Liver (tissue), 9 donors: ENCODE measurements around the gene PDE4D. TPM values are rescaled to one million over a fixed set of nuclear protein-coding genes. Genes with fewer than 3 reads are reported as not detected.

Experiments
- DNase-seq: peaks from one replicate; pipeline ENCODE4 v3.0.0-alpha.2; 2017; ENCODE audit warnings: low spot score
- H3K27ac ChIP-seq, 2 donors: one replicate each; pipeline ENCODE4 v1.7.0; 2013; ENCODE audit warnings: inconsistent platforms in 2 of 2, low read length in 2 of 2, control low read depth in 1 of 2, low read depth in 1 of 2, mild to moderate bottlenecking in 1 of 2
- H3K27me3 ChIP-seq, 4 donors: one replicate each; pipeline versions ENCODE4 v1.6.1 to v1.7.0; 2013; ENCODE audit warnings: low read length in 3 of 4, inconsistent platforms in 1 of 4, mild to moderate bottlenecking in 1 of 4, moderate library complexity in 1 of 4; ENCODE audit not compliant: control insufficient read depth in 4 of 4, insufficient read depth in 4 of 4
- H3K36me3 ChIP-seq, 4 donors: one replicate each; pipeline versions ENCODE4 v1.6.1 to v1.7.0; 2013; ENCODE audit warnings: low read length in 3 of 4, mild to moderate bottlenecking in 3 of 4, low read depth in 1 of 4, moderate library complexity in 1 of 4; ENCODE audit not compliant: control insufficient read depth in 4 of 4, insufficient read depth in 3 of 4
- H3K4me1 ChIP-seq, 4 donors: one replicate each; pipeline versions ENCODE4 v1.6.1 to v1.7.0; 2013; ENCODE audit warnings: low read length in 3 of 4, mild to moderate bottlenecking in 3 of 4, moderate library complexity in 1 of 4; ENCODE audit not compliant: control insufficient read depth in 4 of 4, insufficient read depth in 4 of 4
- H3K4me3 ChIP-seq, 3 donors: one replicate each; pipeline versions ENCODE4 v1.6.1 to v1.7.0; 2013; ENCODE audit warnings: low read length in 3 of 3, control low read depth in 1 of 3, low read depth in 1 of 3, mild to moderate bottlenecking in 1 of 3
- H3K9ac ChIP-seq, 2 donors: one replicate each; pipeline ENCODE4 v1.7.0; 2013; ENCODE audit warnings: low read length in 2 of 2, mild to moderate bottlenecking in 2 of 2, moderate library complexity in 2 of 2, control low read depth in 1 of 2, low read depth in 1 of 2
- H3K9me3 ChIP-seq, 4 donors: one replicate each; pipeline versions ENCODE4 v1.6.1 to v1.7.0; 2013; ENCODE audit warnings: low read length in 3 of 4; ENCODE audit not compliant: control insufficient read depth in 4 of 4
- EGR1 ChIP-seq, 2 donors: IDR thresholded peaks; 2 replicates each; pipeline ENCODE4 v1.6.1; 2016 to 2018; ENCODE audit warnings: antibody characterized with exemption in 2 of 2, low read depth in 2 of 2
- FOXA1 ChIP-seq: IDR thresholded peaks from 2 replicates; pipeline ENCODE4 v1.6.1; 2016; ENCODE audit warnings: antibody characterized with exemption
- FOXA2 ChIP-seq: IDR thresholded peaks from 2 replicates; pipeline ENCODE4 v1.6.1; 2016; ENCODE audit warnings: antibody characterized with exemption
- GABPA ChIP-seq, 2 donors: IDR thresholded peaks in 1 of 2; conservative IDR thresholded peaks in 1 of 2; 2 replicates each; pipeline ENCODE4 v1.6.1; 2016; ENCODE audit warnings: antibody characterized with exemption in 2 of 2, mild to moderate bottlenecking in 1 of 2, moderate library complexity in 1 of 2
- HNF4A ChIP-seq, 2 donors: conservative IDR thresholded peaks; 2 replicates each; pipeline ENCODE4 v1.6.1; 2016; ENCODE audit warnings: antibody characterized with exemption in 2 of 2, mild to moderate bottlenecking in 2 of 2
- HNF4G ChIP-seq: IDR thresholded peaks from 2 replicates; pipeline ENCODE4 v1.6.1; 2016; ENCODE audit warnings: antibody characterized with exemption
- JUND ChIP-seq, 2 donors: IDR thresholded peaks; 2 replicates each; pipeline ENCODE4 v1.6.1; 2016; ENCODE audit warnings: antibody characterized with exemption in 2 of 2
- NR2F2 ChIP-seq: IDR thresholded peaks from 2 replicates; pipeline ENCODE4 v1.6.1; 2016; ENCODE audit warnings: antibody characterized with exemption
- RAD21 ChIP-seq, 2 donors: IDR thresholded peaks; 2 replicates each; pipeline ENCODE4 v1.6.1; 2016; ENCODE audit warnings: antibody characterized with exemption in 2 of 2, mild to moderate bottlenecking in 2 of 2
- RXRA ChIP-seq, 2 donors: IDR thresholded peaks; 2 replicates each; pipeline ENCODE4 v1.6.1; 2017 to 2018; ENCODE audit warnings: antibody characterized with exemption in 2 of 2, mild to moderate bottlenecking in 1 of 2
- SP1 ChIP-seq: IDR thresholded peaks from 2 replicates; pipeline ENCODE4 v1.6.1; 2018; ENCODE audit warnings: antibody characterized with exemption, mild to moderate bottlenecking
- TAF1 ChIP-seq: conservative IDR thresholded peaks from 2 replicates; pipeline ENCODE4 v1.6.1; 2016; ENCODE audit warnings: antibody characterized with exemption, mild to moderate bottlenecking
- YY1 ChIP-seq: IDR thresholded peaks from 2 replicates; pipeline ENCODE4 v1.6.1; 2016; ENCODE audit warnings: antibody characterized with exemption, mild to moderate bottlenecking
- WGBS: extraction: QIAGEN DNeasy Blood & Tissue Kit; methylation state at CpG from one replicate; pipeline ENCODE4 v1.1.7; 2013; 5-methylcytosine and 5-hydroxymethylcytosine counted together
- polyA plus RNA-seq, 2 donors: library from polyadenylated mRNA; stranded (reverse) in 1 of 2; unstranded in 1 of 2; fragments of 200-250 nt in 1 of 2; fragments of >200 nt in 1 of 2; fragmentation: Nextera tagmentation in 1 of 2; extraction: Ambion mirVana in 1 of 2; gene quantifications; one replicate each; pipeline versions ENCODE4 v1.2.1 to v1.2.3, GENCODE V29; 2013 to 2015
- total RNA-seq, 2 donors: library from RNA; depleted of rRNA; stranded (reverse); fragments of >200 nt; gene quantifications; one replicate each; pipeline ENCODE4 v1.2.3, GENCODE V29; 2014
- TF ChIP-seq, protein P1 (sequence below): IDR thresholded peaks from 2 replicates; pipeline ENCODE4 v1.6.1; 2016; ENCODE audit warnings: antibody characterized with exemption, mild to moderate bottlenecking
- TF ChIP-seq, protein P2 (sequence below): IDR thresholded peaks from 2 replicates; pipeline ENCODE4 v1.6.1; 2016; ENCODE audit warnings: antibody characterized with exemption
- TF ChIP-seq, protein P3 (sequence below): fragments of 150-350 bp; IDR thresholded peaks from 2 replicates; pipeline ENCODE4 v1.5.1; 2017; ENCODE audit warnings: improper control_type of control experiment, low read depth, low read length; ENCODE audit not compliant: missing input control
- TF ChIP-seq, protein P4 (sequence below): IDR thresholded peaks from 2 replicates; pipeline ENCODE4 v1.6.1; 2016; ENCODE audit warnings: antibody characterized with exemption
- TF ChIP-seq, protein P5 (sequence below): IDR thresholded peaks from 2 replicates; pipeline ENCODE4 v1.6.1; 2016; ENCODE audit warnings: antibody characterized with exemption
- donor health status: healthy.
- donor health status: healthy.
- donor health status: healthy.
- donor health status: healthy.
- donor health status: healthy.

Gene PDE4D
- total and polyA plus RNA-seq, 4 donors = 0.67 to 11.9 (median 6.5) TPM

DNA sequence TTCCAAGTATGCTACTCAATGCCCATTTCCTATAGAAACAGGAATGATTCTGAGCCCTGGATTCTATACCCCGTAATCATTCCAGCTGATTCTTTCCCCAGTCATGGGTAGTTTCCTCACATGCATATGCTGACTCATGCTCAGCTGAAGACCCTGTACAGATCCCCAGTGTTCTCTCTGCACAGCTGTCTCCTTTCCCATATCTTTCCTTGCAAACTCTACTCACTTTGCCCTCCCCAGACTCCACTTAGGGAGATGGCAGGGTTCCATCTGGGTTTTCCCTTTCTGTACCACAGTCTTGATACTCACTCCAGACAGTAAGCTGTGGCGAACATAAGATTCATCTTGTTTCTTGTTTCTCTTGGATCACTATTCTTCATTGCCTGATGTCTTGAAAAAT lies 953.1 kb downstream of the PDE4D start (continued):
- TF ChIP-seq, protein P1, sequence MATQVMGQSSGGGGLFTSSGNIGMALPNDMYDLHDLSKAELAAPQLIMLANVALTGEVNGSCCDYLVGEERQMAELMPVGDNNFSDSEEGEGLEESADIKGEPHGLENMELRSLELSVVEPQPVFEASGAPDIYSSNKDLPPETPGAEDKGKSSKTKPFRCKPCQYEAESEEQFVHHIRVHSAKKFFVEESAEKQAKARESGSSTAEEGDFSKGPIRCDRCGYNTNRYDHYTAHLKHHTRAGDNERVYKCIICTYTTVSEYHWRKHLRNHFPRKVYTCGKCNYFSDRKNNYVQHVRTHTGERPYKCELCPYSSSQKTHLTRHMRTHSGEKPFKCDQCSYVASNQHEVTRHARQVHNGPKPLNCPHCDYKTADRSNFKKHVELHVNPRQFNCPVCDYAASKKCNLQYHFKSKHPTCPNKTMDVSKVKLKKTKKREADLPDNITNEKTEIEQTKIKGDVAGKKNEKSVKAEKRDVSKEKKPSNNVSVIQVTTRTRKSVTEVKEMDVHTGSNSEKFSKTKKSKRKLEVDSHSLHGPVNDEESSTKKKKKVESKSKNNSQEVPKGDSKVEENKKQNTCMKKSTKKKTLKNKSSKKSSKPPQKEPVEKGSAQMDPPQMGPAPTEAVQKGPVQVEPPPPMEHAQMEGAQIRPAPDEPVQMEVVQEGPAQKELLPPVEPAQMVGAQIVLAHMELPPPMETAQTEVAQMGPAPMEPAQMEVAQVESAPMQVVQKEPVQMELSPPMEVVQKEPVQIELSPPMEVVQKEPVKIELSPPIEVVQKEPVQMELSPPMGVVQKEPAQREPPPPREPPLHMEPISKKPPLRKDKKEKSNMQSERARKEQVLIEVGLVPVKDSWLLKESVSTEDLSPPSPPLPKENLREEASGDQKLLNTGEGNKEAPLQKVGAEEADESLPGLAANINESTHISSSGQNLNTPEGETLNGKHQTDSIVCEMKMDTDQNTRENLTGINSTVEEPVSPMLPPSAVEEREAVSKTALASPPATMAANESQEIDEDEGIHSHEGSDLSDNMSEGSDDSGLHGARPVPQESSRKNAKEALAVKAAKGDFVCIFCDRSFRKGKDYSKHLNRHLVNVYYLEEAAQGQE = no peak

DNA sequence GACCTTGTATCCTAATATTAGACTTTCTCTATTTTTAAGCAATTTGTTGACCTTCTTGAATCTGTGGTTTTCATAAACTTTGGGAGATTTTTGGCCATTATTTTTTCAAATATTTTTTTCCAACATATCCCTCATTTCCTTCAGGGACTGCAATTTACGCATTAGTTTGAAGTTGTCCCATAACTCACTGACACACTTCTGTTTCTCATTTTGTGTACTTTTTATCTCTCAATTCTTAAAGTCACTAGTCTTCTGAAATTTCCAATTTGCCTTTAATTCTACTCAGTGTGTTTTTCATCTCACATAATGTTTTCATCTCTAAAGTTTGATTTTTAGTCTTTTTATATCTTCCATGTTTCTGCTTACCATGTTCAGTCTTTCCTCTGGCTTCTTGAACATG lies 953.9 kb downstream of the PDE4D start:
- 89% methylated on average over 1 of the region's 1 CpG for WGBS
- DNase-seq = no peak
- no peaks in the 10 kb centered on the region for H3K36me3 ChIP-seq
- TF ChIP-seq, protein P2, sequence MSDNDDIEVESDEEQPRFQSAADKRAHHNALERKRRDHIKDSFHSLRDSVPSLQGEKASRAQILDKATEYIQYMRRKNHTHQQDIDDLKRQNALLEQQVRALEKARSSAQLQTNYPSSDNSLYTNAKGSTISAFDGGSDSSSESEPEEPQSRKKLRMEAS = no peak
- TF ChIP-seq HNF4G (no peak), TAF1 (no peak), EGR1 (IDR thresholded peaks at IDR 0.05; ENCODE audit: low read depth in 2 of 2) (no peak), FOXA1 (no peak), RAD21 (IDR thresholded peaks at IDR 0.05) (no peak), YY1 (no peak), GABPA (IDR thresholded peaks at IDR 0.05 in 1 of 2, conservative IDR thresholded peaks at IDR 0.05 in 1 of 2) (no peak), RXRA (IDR thresholded peaks at IDR 0.05) (no peak), NR2F2 (no peak), FOXA2 (no peak), JUND (IDR thresholded peaks at IDR 0.05) (no peak), SP1 (no peak), HNF4A (conservative IDR thresholded peaks at IDR 0.05) (no peak)
- TF ChIP-seq, protein P3, sequence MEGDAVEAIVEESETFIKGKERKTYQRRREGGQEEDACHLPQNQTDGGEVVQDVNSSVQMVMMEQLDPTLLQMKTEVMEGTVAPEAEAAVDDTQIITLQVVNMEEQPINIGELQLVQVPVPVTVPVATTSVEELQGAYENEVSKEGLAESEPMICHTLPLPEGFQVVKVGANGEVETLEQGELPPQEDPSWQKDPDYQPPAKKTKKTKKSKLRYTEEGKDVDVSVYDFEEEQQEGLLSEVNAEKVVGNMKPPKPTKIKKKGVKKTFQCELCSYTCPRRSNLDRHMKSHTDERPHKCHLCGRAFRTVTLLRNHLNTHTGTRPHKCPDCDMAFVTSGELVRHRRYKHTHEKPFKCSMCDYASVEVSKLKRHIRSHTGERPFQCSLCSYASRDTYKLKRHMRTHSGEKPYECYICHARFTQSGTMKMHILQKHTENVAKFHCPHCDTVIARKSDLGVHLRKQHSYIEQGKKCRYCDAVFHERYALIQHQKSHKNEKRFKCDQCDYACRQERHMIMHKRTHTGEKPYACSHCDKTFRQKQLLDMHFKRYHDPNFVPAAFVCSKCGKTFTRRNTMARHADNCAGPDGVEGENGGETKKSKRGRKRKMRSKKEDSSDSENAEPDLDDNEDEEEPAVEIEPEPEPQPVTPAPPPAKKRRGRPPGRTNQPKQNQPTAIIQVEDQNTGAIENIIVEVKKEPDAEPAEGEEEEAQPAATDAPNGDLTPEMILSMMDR = no peak
- TF ChIP-seq, protein P1 = no peak
- TF ChIP-seq, protein P4, sequence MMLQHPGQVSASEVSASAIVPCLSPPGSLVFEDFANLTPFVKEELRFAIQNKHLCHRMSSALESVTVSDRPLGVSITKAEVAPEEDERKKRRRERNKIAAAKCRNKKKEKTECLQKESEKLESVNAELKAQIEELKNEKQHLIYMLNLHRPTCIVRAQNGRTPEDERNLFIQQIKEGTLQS = no peak
- TF ChIP-seq, protein P5, sequence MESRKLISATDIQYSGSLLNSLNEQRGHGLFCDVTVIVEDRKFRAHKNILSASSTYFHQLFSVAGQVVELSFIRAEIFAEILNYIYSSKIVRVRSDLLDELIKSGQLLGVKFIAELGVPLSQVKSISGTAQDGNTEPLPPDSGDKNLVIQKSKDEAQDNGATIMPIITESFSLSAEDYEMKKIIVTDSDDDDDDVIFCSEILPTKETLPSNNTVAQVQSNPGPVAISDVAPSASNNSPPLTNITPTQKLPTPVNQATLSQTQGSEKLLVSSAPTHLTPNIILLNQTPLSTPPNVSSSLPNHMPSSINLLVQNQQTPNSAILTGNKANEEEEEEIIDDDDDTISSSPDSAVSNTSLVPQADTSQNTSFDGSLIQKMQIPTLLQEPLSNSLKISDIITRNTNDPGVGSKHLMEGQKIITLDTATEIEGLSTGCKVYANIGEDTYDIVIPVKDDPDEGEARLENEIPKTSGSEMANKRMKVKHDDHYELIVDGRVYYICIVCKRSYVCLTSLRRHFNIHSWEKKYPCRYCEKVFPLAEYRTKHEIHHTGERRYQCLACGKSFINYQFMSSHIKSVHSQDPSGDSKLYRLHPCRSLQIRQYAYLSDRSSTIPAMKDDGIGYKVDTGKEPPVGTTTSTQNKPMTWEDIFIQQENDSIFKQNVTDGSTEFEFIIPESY = no peak
- H3K9ac ChIP-seq = no peak overlapping the region
- peaks cover 0 to 3% (median 0%) of the 10 kb centered on the region in 4 donors for H3K9me3 ChIP-seq
- H3K4me1 ChIP-seq = no peaks in the 10 kb centered on the region
- H3K4me3 ChIP-seq = no peak overlapping the region
- no peaks in the 10 kb centered on the region for H3K27me3 ChIP-seq
- no peak overlapping the region for H3K27ac ChIP-seq
